ENCODE results near the gene ACAA1. TPM values are rescaled to one million over a fixed set of nuclear protein-coding genes. Genes with fewer than 3 reads are reported as not detected.

The ACAA1 gene
- total RNA-seq, 1 experiment from 2014 or later: 44.3 TPM

GRCh38 chr3:38114052-38114874 is 22.7 kb downstream of the ACAA1 start:
- Histone ChIP-seq H3K79me1 (ENCODE audit: insufficient read depth, low read depth, low read length, poor library complexity, severe bottlenecking) (no peaks in the 10 kb centered on the region), H3K23me2 (ENCODE audit: insufficient read length, low read depth, low read length, poor library complexity, severe bottlenecking) (no peaks in the 10 kb centered on the region), H3T11ph (ENCODE audit: low read length) (no peak overlapping the region), H2BK12ac (ENCODE audit: insufficient read length, low read depth, low read length) (no peak overlapping the region), H3K4me1 (ENCODE audit: insufficient read depth, low read length) (no peaks in the 10 kb centered on the region), H3K18ac (ENCODE audit: insufficient read length, low read depth, low read length) (no peak overlapping the region), H3K9ac (ENCODE audit: extremely low read depth, insufficient read length, low read length) (no peak overlapping the region), H2AK5ac (ENCODE audit: insufficient read length, low read length) (no peak overlapping the region), H4K8ac (replicated peaks; ENCODE audit: insufficient read length, low read depth, low read length) (no peak overlapping the region), H2BK120ac (ENCODE audit: low read depth, low read length, poor library complexity, severe bottlenecking) (no peak overlapping the region), H2AFZ (ENCODE audit: low read length) (no peak overlapping the region), H4K20me1 (ENCODE audit: control insufficient read depth, insufficient read depth, insufficient read length) (no peaks in the 10 kb centered on the region), H3K14ac (ENCODE audit: insufficient read depth, low read length) (no peak overlapping the region), H2BK15ac (ENCODE audit: low read depth, low read length) (no peak overlapping the region), H4K5ac (ENCODE audit: insufficient read length, low read depth, low read length) (no peak overlapping the region), H3K9me3 (ENCODE audit: control insufficient read depth, low read depth, low read length) (no peaks in the 10 kb centered on the region), H3K79me2 (ENCODE audit: insufficient read depth, low read length) (no peaks in the 10 kb centered on the region), H3K27ac (ENCODE audit: insufficient read length, low read depth, low read length) (no peak overlapping the region), H3K56ac (ENCODE audit: insufficient read length, low read depth, low read length) (no peak overlapping the region), H4K91ac (ENCODE audit: insufficient read length, low read depth, low read length) (no peak overlapping the region), H3K23ac (ENCODE audit: insufficient read length, low read depth, low read length) (no peak overlapping the region), H2BK5ac (ENCODE audit: insufficient read length, low read length) (no peak overlapping the region), H2BK20ac (ENCODE audit: low read depth, low read length, poor library complexity, severe bottlenecking) (no peak overlapping the region), H3K27me3 (ENCODE audit: insufficient read depth, low read length) (no peaks in the 10 kb centered on the region), H3K4ac (ENCODE audit: low read depth, low read length) (no peak overlapping the region), H3K4me2 (ENCODE audit: insufficient read depth, insufficient read length, low read length) (no peak overlapping the region)
- peaks cover 0 to 16% (median 0%) of the 10 kb centered on the region in 3 experiments; a peak in 3 of 7 replicates for H3K36me3 Mint-ChIP-seq (ENCODE audit: insufficient read depth in 1 of 3, low read depth in 3 of 3)
- H3K27me3 Mint-ChIP-seq (ENCODE audit: low read depth): peaks cover 17% of the 10 kb centered on the region
- WGBS (ENCODE audit: extremely low coverage, insufficient read length, low lambda C conversion rate): no CpG with 5 or more reads among the region's 13 CpGs
- no peak overlapping the region for H3K4me3 Mint-ChIP-seq
- no peak for TF ChIP-seq CTCF (conservative IDR thresholded peaks at IDR 0.05)
- no peaks in the 10 kb centered on the region; a peak in 1 of 5 replicates for H3K9me3 Mint-ChIP-seq
- DNase-seq: peak; percentile 23
- H3K4me1 Mint-ChIP-seq: peaks cover 0 to 3% of the 10 kb centered on the region in 2 experiments; a peak in 1 of 4 replicates
- H3K27ac Mint-ChIP-seq: no peak overlapping the region
